Tibial artery (tissue), 4 donors: ENCODE results near the gene SH3GL1.

Source experiments
- DNase-seq, 2 donors: peaks; one replicate each; pipeline ENCODE4 v3.0.0-alpha.2; 2019
- H3K27ac ChIP-seq, 2 donors: fragments of 200-600 bp; sonication (generic) in 1 of 2; 1 replicate in 1 of 2; 2 replicates in 1 of 2; pipeline ENCODE4 v1.5.1; 2018 to 2019; ENCODE audit warnings: mild to moderate bottlenecking in 1 of 2
- H3K27me3 ChIP-seq, 2 donors: fragments of 200-600 bp; sonication (generic) in 1 of 2; one replicate each; pipeline versions ENCODE4 v1.5.1 to v1.6.0; 2016 to 2019
- H3K36me3 ChIP-seq, 3 donors: fragments of 200-600 bp; sonication (generic) in 2 of 3; one replicate each; pipeline ENCODE4 v1.5.1; 2016 to 2019; ENCODE audit warnings: mild to moderate bottlenecking in 2 of 3
- H3K4me1 ChIP-seq, 4 donors: fragments of 200-600 bp; sonication (generic) in 2 of 4; 1 replicate in 3 of 4; 2 replicates in 1 of 4; pipeline ENCODE4 v1.5.1; 2016 to 2019
- H3K4me3 ChIP-seq, 2 donors: fragments of 200-600 bp; sonication (generic) in 1 of 2; 1 replicate in 1 of 2; 2 replicates in 1 of 2; pipeline ENCODE4 v1.5.1; 2018 to 2019; ENCODE audit warnings: mild to moderate bottlenecking in 2 of 2
- H3K9me3 ChIP-seq, 3 donors: fragments of 200-600 bp; sonication (generic) in 1 of 3; one replicate each; pipeline ENCODE4 v1.5.1; 2016 to 2019
- CTCF ChIP-seq, 2 experiments: fragments of 200-600 bp in 1 of 2; fragments of 450-650 bp in 1 of 2; IDR thresholded peaks; one replicate each; pipeline ENCODE4 v1.5.1; 2017 to 2019; ENCODE audit warnings: antibody characterized with exemption in 2 of 2, mild to moderate bottlenecking in 1 of 2, moderate library complexity in 1 of 2
- intact Hi-C: fragments of 100-400 bp; cut with DNase I; formaldehyde crosslinking; loops from one replicate; pipeline ENCODE4 v1.15.0; 2023; ENCODE audit warnings: low total_unique reads

SH3GL1 gene

GRCh38 chr19:4400135-4400936, at the start of gene SH3GL1:
SH3GL1 (minus strand) TSS chr19:4400547; CDS start chr19:4400368, 179 bp downstream.
- peak; percentile 90 to 99 for TF ChIP-seq CTCF (IDR thresholded peaks at IDR 0.05)
- intact Hi-C loops: loop anchor here (2.0 to 10.0 kb wide), 3 partner anchors 26 to 136 kb away; partner anchors contain the start of gene MPND
- Histone ChIP-seq H3K9me3 (no peaks in the 10 kb centered on the region), H3K4me3 (peak within 1 kb of the TSS; percentile 87 to 98), H3K27ac (peak within 1 kb of the TSS; percentile 90 to 98), H3K36me3 (peaks cover 0 to 7% (median 4%) of the 10 kb centered on the region in 3 donors), H3K4me1 (peaks cover 6 to 52% (median 38%) of the 10 kb centered on the region in 4 donors), H3K27me3 (no peaks in the 10 kb centered on the region)
- peak; percentile 88 to 97 for DNase-seq

- Histone ChIP-seq H3K36me3 (peaks cover 78 to 97% (median 88%) of the 10 kb centered on the region in 3 donors), H3K9me3 (no peaks in the 10 kb centered on the region), H3K27me3 (no peaks in the 10 kb centered on the region), H3K27ac (no peak overlapping the region), H3K4me3 (no peak overlapping the region), H3K4me1 (peaks cover 0 to under 1% (median 0%) of the 10 kb centered on the region in 4 donors)
- intact Hi-C loops: no loop called here
- no peak for TF ChIP-seq CTCF (IDR thresholded peaks at IDR 0.05)
- no peak for DNase-seq
Observed at GRCh38 chr19:4449639-4450028, 49.3 kb upstream of the SH3GL1 start.

- Histone ChIP-seq H3K27me3 (no peaks in the 10 kb centered on the region), H3K4me3 (no peak overlapping the region), H3K36me3 (peaks cover 76 to 100% (median 92%) of the 10 kb centered on the region in 3 donors), H3K4me1 (no peaks in the 10 kb centered on the region), H3K27ac (peak overlapping the region in 1 of 2 donors; percentile 22), H3K9me3 (no peaks in the 10 kb centered on the region)
- intact Hi-C loops: no loop called here
- no peak for TF ChIP-seq CTCF (IDR thresholded peaks at IDR 0.05)
- peak; percentile 60 to 85 for DNase-seq
Observed at GRCh38 chr19:4449022-4449638, 48.8 kb upstream of the SH3GL1 start.

GRCh38 chr19:4448147-4448985, 48.0 kb upstream of the SH3GL1 start:
- H3K4me1 ChIP-seq: no peaks in the 10 kb centered on the region
- H3K27ac ChIP-seq: peak overlapping the region in 1 of 2 donors; percentile 22

More at GRCh38 chr19:4448147-4448985, 48.0 kb upstream of the SH3GL1 start:
- peaks cover 68 to 100% (median 85%) of the 10 kb centered on the region in 3 donors for H3K36me3 ChIP-seq
- no peaks in the 10 kb centered on the region for H3K27me3 ChIP-seq
- no peak for DNase-seq
- no peaks in the 10 kb centered on the region for H3K9me3 ChIP-seq
- intact Hi-C loops: no loop called here
- H3K4me3 ChIP-seq: no peak overlapping the region
- TF ChIP-seq CTCF (IDR thresholded peaks at IDR 0.05): no peak
